ENCODE measurements around the gene PPP1R12A.
A peak's percentile ranks its signal among the peaks of the same experiment; 100 is the strongest.
"Not testable (repeated sequence)": the region's sequence is repeated elsewhere in the genome, so short reads cannot be mapped to it uniquely, and the experiment has no call there.

The PPP1R12A gene

GRCh38 chr12:79935021-79935623 is at the start of gene PPP1R12A:
PPP1R12A (minus strand) TSS chr12:79935097; CDS start chr12:79934931, 166 bp downstream.
- peak; percentile 97 for DNase-seq

DNA sequence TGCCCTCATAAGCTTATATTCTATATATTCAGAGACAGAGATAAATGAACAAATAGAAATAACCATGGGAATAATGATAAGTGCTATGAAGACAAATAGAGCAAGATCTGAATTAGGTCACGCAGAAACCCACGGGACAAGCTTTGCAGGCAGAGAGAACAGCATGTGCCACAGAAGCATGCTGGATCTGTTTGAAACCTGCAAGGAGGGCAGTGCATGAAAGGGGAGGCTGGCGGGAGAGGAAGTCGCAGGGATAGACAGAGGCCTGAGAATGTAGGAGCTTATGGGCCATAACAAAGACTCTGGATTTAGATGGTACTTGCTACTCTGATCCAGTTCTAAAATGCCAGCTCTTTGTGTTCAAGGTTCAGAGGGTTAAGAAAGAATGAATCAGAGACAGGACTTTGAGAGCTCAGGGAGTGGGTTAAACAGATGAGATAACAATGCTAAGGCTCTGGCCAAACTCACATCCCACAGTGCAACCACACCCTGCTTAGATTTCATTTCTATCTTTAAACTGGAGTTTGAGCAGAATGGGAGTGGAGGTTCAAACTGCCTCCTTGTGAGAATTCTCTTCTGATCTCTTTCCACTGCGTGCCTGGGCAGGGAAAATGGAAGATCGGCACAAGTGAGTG is 49.2 kb upstream of the PPP1R12A start:
- no peak for DNase-seq

DNA sequence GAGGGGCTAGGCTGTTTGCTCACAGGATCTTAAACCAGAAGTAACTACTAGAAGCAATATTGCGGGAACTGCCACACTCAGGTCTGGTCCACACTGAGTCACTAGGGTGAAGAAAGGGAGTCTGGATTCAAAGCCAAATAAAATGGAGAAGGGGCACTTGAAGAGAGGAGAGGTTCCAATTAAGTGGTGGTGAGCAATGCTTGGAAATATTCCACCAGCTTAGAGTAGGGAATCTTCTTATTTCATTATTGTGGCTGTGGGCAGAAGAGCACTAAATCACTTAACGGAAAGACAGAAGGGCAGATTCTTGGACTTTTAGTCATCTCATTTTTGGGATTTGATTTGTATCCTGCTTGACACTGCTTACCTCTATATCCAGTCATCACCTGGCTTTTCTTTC is 48.6 kb upstream of the PPP1R12A start:
- no peak for DNase-seq

GRCh38 chr12:79982086-79983062 is 47.5 kb upstream of the PPP1R12A start:
- no peak for DNase-seq

GRCh38 chr12:79978692-79979091 is 43.8 kb upstream of the PPP1R12A start:
- no peak for DNase-seq

DNA sequence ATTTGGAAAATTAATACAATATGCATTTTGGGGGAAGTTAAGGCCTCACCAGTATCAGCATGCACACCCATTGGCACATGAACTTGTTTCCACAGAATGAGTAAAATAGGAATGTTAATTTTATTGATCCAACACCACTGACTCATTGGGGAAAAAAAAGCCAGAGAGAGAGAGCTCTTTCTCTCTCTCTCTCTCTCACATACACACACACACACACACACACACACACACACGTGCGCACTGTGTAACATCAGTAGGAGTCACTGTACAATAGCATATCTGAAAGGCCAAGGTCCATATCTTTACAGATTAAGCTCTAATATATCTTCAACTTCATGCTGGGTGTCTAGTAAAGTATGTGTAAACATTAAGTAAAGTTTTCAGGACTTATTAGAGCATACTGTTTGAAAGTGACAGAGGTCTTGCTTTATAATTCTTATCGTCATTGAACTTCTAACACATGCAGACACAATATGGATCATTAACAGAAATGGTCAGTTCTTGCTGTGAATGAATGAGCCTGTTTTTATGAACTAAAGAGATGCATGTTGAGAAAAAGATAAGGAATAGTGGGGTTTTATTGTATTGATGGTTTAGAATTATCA is 43.1 kb upstream of the PPP1R12A start:
- not testable (repeated sequence) for DNase-seq

GRCh38 chr12:79975143-79975542 is 40.2 kb upstream of the PPP1R12A start:
- no peak for DNase-seq

GRCh38 chr12:79973801-79974200 is 38.9 kb upstream of the PPP1R12A start:
- DNase-seq = no peak

- no peak for DNase-seq
These were observed 29.3 kb upstream of the PPP1R12A start for GRCh38 chr12:79964100-79964627.

DNA sequence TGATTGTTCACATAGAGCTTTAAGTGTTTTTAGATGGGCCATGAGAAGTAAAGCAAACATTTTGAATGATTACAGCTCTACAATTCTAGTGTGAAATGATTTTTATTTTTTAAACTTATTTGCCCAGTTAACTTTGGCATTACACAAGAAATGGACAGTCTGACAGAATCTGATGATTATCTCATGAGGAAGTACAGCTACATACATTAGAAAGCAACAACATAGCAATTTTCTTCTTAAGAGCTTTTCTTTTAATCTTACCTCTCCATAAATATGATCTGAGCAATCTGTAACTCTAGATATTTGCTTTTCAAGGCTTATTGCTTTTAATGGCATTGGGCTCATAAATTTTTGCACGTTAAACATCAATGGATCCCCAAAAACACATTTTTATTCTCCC is 26.5 kb upstream of the PPP1R12A start:
- no peak for DNase-seq

- DNase-seq = no peak
These were observed 24.6 kb upstream of the PPP1R12A start for GRCh38 chr12:79959484-79959883.

DNA sequence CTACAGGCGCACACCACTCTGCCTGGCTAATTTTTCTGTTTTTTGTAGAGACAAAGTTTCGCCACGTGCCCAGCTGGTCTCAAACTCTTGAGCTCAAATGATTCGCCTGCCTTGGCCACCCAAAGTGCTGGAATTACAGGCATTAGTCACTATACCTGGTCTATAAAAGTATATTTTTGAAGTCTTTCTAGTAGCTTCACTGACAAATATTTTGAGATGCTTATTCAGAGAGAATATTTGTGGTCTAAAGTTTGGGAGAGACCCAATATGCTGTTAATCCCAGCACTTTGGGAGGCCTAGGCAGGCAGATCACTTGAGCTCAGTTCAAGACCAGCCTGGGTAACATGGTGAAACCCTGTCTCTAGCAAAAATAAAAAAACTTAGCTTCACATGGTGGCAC is 22.0 kb upstream of the PPP1R12A start:
- DNase-seq = no peak

DNA sequence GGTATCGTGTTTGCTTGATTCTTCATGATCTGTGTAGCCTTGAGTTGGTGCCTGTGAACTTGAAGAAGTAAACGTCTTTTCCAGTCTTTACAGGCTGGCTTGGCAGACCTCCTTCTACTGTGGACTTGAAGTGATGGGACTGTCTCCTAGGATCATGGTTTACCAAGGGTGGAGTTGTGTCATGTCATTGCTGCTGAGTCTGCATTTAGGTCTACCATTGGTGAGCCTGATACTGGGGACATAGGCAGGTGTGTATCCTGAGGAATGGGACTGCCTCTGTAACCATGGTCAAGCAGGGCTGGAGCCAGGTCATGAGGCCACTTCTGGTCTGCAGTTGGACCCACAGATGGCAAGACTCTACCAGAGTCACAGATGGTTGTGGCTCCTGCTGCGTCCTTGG is 20.7 kb upstream of the PPP1R12A start:
- no peak for DNase-seq

- no peak for DNase-seq
These were observed 19.2 kb upstream of the PPP1R12A start for GRCh38 chr12:79954037-79954610.

- DNase-seq = no peak
These were observed 14.2 kb upstream of the PPP1R12A start for GRCh38 chr12:79949098-79949497.

DNA sequence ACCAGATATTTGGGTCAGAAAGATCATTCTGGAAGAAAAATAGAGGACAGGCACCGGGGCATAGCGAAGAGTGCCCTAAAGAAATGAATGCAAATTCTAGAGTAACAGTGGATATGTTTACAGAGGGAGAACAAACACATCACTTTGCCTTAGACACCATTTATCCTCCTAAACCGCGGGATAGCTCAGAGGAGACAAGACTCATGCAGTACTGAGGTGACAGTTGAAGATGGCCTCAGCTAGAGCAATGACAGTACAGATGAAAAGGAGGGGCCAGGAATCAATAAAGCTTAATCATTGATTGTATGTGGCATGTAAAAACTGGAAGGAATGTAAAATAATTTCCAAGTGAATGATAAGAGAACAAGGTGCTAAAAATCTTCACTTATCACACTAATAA is 10.5 kb upstream of the PPP1R12A start:
- no peak for DNase-seq

GRCh38 chr12:79944565-79944964 is 9.7 kb upstream of the PPP1R12A start:
- DNase-seq = no peak

DNA sequence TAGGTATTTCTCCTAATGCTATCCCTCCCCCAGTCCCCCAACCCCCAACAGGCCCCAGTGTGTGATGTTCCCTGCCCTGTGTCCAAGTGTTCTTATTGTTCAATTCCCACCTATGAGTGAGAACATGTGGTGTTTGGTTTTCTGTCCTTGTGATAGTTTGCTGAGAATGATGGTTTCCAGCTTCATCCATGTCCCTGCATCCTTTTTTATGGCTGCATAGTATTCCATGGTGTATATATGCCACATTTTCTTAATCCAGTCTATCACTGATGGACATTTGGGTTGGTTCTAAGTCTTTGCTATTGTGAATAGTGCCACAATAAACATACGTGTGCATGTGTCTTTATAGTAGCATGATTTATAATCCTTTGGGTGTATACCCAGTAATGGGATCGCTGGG is 7.9 kb upstream of the PPP1R12A start:
- not testable (repeated sequence) for DNase-seq

DNA sequence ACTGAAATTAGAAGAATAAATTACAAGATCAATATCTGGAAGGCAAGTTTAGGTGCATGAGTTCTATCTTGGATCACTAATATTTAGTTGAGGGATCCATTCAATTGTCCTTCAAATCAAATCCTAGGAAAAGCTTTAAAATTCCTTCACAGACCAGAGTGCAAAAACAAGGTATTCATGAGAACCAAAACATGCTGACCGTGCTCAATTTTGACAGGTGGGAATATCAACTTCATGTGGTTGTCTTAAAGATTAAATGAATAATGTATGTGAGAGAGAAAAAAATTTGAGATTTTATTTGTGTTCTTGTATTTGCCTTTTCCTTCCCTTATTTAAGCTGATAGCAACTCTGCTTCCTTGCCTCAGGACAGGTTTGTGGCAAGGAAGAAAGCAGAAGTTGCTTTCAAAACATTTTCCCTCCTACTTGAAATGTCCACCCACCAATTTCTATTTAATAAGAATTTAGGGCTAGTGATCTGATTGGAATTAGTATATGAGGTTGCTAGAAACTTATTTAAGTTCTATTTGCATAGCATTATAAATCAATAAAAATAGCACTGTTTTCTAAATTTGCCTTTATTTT is 4.9 kb upstream of the PPP1R12A start:
- no peak for DNase-seq

DNA sequence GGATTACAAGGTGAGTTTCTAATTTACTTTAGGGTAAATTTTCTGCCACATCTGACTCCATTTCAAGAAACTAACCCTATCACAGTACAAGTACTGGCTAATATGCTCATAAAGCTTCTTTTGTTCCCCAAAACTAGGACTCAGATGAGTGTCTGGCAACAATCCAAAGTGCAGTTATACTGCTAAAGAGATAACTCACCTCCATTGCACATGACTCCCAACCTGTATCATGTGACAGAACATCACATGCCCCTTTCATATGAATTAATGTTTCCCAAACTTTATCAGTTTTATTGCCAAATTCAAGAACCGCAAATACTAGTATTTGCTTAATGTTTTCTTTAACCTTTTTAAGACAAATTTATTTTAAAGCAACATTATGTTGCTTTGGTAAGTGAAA is 3.9 kb upstream of the PPP1R12A start:
- no peak for DNase-seq

GRCh38 chr12:79936670-79937069 is 1.8 kb upstream of the PPP1R12A start:
- DNase-seq = no peak

DNA sequence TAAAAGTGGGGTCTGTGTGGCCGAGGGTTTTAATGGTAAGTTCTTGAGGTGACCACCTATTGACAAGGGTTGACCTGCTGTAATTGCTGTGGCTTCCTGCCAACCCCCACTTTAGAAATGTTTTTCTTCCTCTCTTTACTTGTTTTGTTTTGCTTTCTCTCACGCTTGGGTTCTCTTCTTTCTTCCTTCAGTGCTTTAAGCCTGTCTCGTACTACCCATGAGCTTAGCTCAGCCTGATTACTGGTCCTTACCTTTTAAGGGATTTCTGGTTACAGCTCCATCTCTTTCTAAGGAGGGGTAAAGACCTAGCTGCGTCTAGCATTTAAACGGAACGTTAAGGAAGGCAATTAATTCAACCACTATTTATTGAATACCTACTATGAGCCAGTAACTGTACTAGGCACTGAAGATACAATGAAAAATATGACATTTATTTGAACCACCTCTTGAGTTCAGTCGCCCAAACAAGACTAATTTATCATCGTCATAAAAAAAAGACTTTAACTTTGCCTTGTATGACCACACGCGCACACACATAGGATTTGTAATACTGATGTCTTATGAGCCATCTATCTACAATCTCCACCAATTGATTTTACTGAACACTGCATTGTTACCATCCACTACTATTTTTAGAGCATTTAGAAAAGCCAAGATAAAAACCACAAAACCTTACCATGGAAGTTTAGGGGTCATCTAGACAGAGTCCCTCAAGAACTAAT is 888 bp upstream of the PPP1R12A start:
- peak; percentile 8 for DNase-seq

All from NCI-H510A (cell line).